HepG2 (cell line): ENCODE results near the gene PAK1. TPM values are rescaled to one million over a fixed set of nuclear protein-coding genes. Genes with fewer than 3 reads are reported as not detected.
A peak's percentile ranks its signal among the peaks of the same experiment; 100 is the strongest.

Experiments
- ATAC-seq: fragments of 200-7000 bp; cut with Tn5 transposase; 3 replicates; pipeline ENCODE4 v1.9.1; 2020; ENCODE audit warnings: mild to moderate bottlenecking, moderate library complexity
- BruUV-seq: library from RNA; stranded (reverse); fragments of 400-500 nt; replicated peaks from 2 replicates; lab custom pipeline; 2021; lab: Mats Ljungman, UMichigan
- CTCF ChIA-PET: fragments of 300-600 bp; formaldehyde crosslinking; extraction: SDS; loops from one replicate; lab custom pipeline; 2021; ENCODE audit warnings: low total read pairs, inconsistent platforms, low intra/inter-chr PET ratio; lab: Yijun Ruan, JAX
- POLR2A ChIA-PET: fragments of 350-600 bp; sonication (Branson Sonifier 250); formaldehyde crosslinking; loops from one replicate; lab custom pipeline; 2020; ENCODE audit warnings: antibody characterized with exemption, inconsistent platforms; lab: Yijun Ruan, JAX
- DNase-seq: peaks from one replicate; pipeline ENCODE4 v3.0.0-alpha.2; 2015; ENCODE audit warnings: low spot score
- FAIRE-seq: peaks from 3 replicates; lab custom pipeline; 2011; peaks lifted over from hg19 to GRCh38; lab: Jason Lieb, UNC
- H2AFZ ChIP-seq: one replicate; pipeline ENCODE4 v1.6.1; 2011; ENCODE audit warnings: low read length, inconsistent platforms
- H3K27ac ChIP-seq: fragments of 300-600 bp; 3 replicates; pipeline ENCODE4 v1.8.0; 2011; ENCODE audit warnings: mixed run types, mild to moderate bottlenecking, mixed read lengths, low read length, inconsistent platforms; ENCODE audit not compliant: insufficient read depth; ENCODE audit errors: extremely low read length
- H3K27me3 ChIP-seq, 2 experiments: fragments of 200-600 bp in 1 of 2; 2 replicates in 1 of 2; 3 replicates in 1 of 2; pipeline versions ENCODE4 v1.6.0 to v1.8.0; 2011; ENCODE audit warnings: low read length in 2 of 2, mild to moderate bottlenecking in 2 of 2, moderate library complexity in 2 of 2, inconsistent platforms in 1 of 2; ENCODE audit not compliant: insufficient read depth in 2 of 2, control insufficient read depth in 1 of 2
- H3K36me3 ChIP-seq, 2 experiments: fragments of 200-600 bp in 1 of 2; replicated peaks in 1 of 2; 2 replicates in 1 of 2; 3 replicates in 1 of 2; pipeline versions ENCODE4 v1.5.1 to v1.8.0; 2011; ENCODE audit warnings: low read length in 2 of 2, inconsistent platforms in 1 of 2; ENCODE audit not compliant: insufficient read depth in 2 of 2, control insufficient read depth in 1 of 2
- H3K4me1 ChIP-seq: 2 replicates; pipeline ENCODE4 v1.5.1; 2012; ENCODE audit warnings: low read length, inconsistent platforms; ENCODE audit not compliant: insufficient read depth
- H3K4me2 ChIP-seq: 2 replicates; pipeline ENCODE4 v1.6.0; 2011; ENCODE audit warnings: low read depth, low read length, inconsistent platforms
- H3K4me3 ChIP-seq, 3 experiments: fragments of 200-600 bp in 1 of 3; sonication (generic), shearing (Covaris generic) in 1 of 3; replicated peaks in 1 of 3; 2 replicates each; pipeline ENCODE4 v1.5.1; 2011 to 2016; ENCODE audit warnings: low read length in 3 of 3, inconsistent platforms in 2 of 3, low read depth in 2 of 3, mild to moderate bottlenecking in 2 of 3, control low read depth in 1 of 3, mixed read lengths in 1 of 3; ENCODE audit not compliant: insufficient read depth in 1 of 3
- H3K79me2 ChIP-seq: one replicate; pipeline ENCODE4 v1.6.1; 2011; ENCODE audit warnings: low read length, inconsistent platforms; ENCODE audit not compliant: insufficient read depth
- H3K9ac ChIP-seq: 2 replicates; pipeline ENCODE4 v1.6.0; 2011; ENCODE audit warnings: mild to moderate bottlenecking, low read depth, low read length, inconsistent platforms; ENCODE audit not compliant: insufficient read depth
- H3K9me3 ChIP-seq: 2 replicates; pipeline ENCODE4 v1.5.1; 2012; ENCODE audit warnings: mild to moderate bottlenecking, low read length
- H4K20me1 ChIP-seq: 2 replicates; pipeline ENCODE4 v1.6.0; 2011; ENCODE audit warnings: inconsistent platforms, mild to moderate bottlenecking, low read length, moderate library complexity; ENCODE audit not compliant: insufficient read depth
- ADNP ChIP-seq: sonication (generic); formaldehyde crosslinking; IDR thresholded peaks from 2 replicates; pipeline ENCODE4 v1.4.0; 2020; ENCODE audit warnings: missing genetic modification reagents
- CEBPB ChIP-seq: IDR thresholded peaks from 2 replicates; pipeline ENCODE4 v1.6.1; 2011; ENCODE audit warnings: low read depth, low read length, improper control_type of control experiment, borderline replicate concordance
- DDIT3 ChIP-seq: sonication (generic); formaldehyde crosslinking; IDR thresholded peaks from 2 replicates; pipeline ENCODE4 v1.4.0; 2020; ENCODE audit warnings: mild to moderate bottlenecking, missing genetic modification reagents
- KDM4B ChIP-seq: sonication (generic); formaldehyde crosslinking; IDR thresholded peaks from 2 replicates; pipeline ENCODE4 v1.4.0; 2020; ENCODE audit warnings: missing genetic modification reagents
- MAFF ChIP-seq: IDR thresholded peaks from 2 replicates; pipeline ENCODE4 v1.6.1; 2011; ENCODE audit warnings: low read depth, low read length, improper control_type of control experiment
- MAFK ChIP-seq, 2 experiments: IDR thresholded peaks in 1 of 2; conservative IDR thresholded peaks in 1 of 2; 2 replicates each; pipeline ENCODE4 v1.6.1; 2011; ENCODE audit warnings: improper control_type of control experiment in 2 of 2, low read length in 2 of 2
- NR2F6 ChIP-seq, 2 experiments: IDR thresholded peaks; 2 replicates each; pipeline ENCODE4 v1.6.1; 2016; ENCODE audit warnings: antibody characterized with exemption in 1 of 2, mild to moderate bottlenecking in 1 of 2
- SMYD3 ChIP-seq: sonication (generic); formaldehyde crosslinking; IDR thresholded peaks from 2 replicates; pipeline ENCODE4 v1.8.1; 2023; ENCODE audit warnings: mild to moderate bottlenecking, missing genetic modification reagents
- TOE1 ChIP-seq: sonication (generic); formaldehyde crosslinking; IDR thresholded peaks from 2 replicates; pipeline ENCODE4 v1.4.0; 2020; ENCODE audit warnings: mild to moderate bottlenecking, missing genetic modification reagents
- ZNF7 ChIP-seq: IDR thresholded peaks from 2 replicates; pipeline ENCODE4 v1.6.1; 2016; ENCODE audit warnings: missing biosample characterization, missing genetic modification reagents
- ZNF75D ChIP-seq: sonication (generic); formaldehyde crosslinking; IDR thresholded peaks from 2 replicates; pipeline ENCODE4 v1.8.1; 2023; ENCODE audit warnings: missing genetic modification reagents, mild to moderate bottlenecking, borderline replicate concordance
- ZNF780A ChIP-seq: sonication (generic); formaldehyde crosslinking; IDR thresholded peaks from 2 replicates; pipeline ENCODE4 v1.8.0; 2022; ENCODE audit warnings: mild to moderate bottlenecking, missing genetic modification reagents, moderate library complexity
- WGBS: methylation state at CpG from one replicate; pipeline ENCODE4 v1.1.6; 2017; ENCODE audit warnings: low lambda C conversion rate; 5-methylcytosine and 5-hydroxymethylcytosine counted together
- in situ Hi-C: cut with HindIII; loops from 2 replicates; pipeline ENCODE4 v1.10.0; 2017; ENCODE audit warnings: low pct_unique_long_range_greater_than_20kb; ENCODE audit not compliant: extremely low pct_ligation_motif_present
- intact Hi-C: fragments of 100-400 bp; cut with micrococcal nuclease; formaldehyde crosslinking; loops from one replicate; pipeline ENCODE4 v1.10.0; 2022; ENCODE audit not compliant: unreplicated experiment
- polyA plus RNA-seq, 8 experiments: library from polyadenylated mRNA; depleted of rRNA in 3 of 8; stranded (reverse) in 7 of 8; unstranded in 1 of 8; fragments of >200 nt; fragmentation: Illumina TruSeq in 4 of 8; extraction: Trizol in 4 of 8; gene quantifications; 2 replicates each; pipeline versions ENCODE4 v1.2.1 to v1.2.3, GENCODE V29; 2011 to 2016; ENCODE audit warnings: low read depth in 4 of 8, missing spikeins in 1 of 8, mixed read lengths in 1 of 8; ENCODE audit not compliant: insufficient read depth in 1 of 8
- total RNA-seq, 5 experiments: library from RNA; depleted of rRNA; stranded (reverse); fragments of >200 nt; fragmentation: Illumina TruSeq; extraction: Trizol; gene quantifications; 2 replicates each; pipeline ENCODE4 v1.2.3, GENCODE V29; 2016; ENCODE audit warnings: low read depth in 1 of 5

PAK1 gene
- total and polyA plus RNA-seq, 2 of the 13 experiments (the other 11 are each of a cell fraction or from before 2014, with no cell fraction given), result 1.5 to 4.3 TPM

GRCh38 chr11:77278595-77279506 lies 195.0 kb downstream of the PAK1 start:
- Histone ChIP-seq H2AFZ (no peak overlapping the region), H3K36me3 (no peaks in the 10 kb centered on the region), H3K4me2 (no peak overlapping the region), H4K20me1 (no peaks in the 10 kb centered on the region), H3K9me3 (no peaks in the 10 kb centered on the region), H3K27ac (no peak overlapping the region), H3K4me1 (no peaks in the 10 kb centered on the region), H3K4me3 (no peak overlapping the region), H3K27me3 (peaks cover 0 to 8% of the 10 kb centered on the region in 2 experiments; a peak in 1 of 5 replicates), H3K79me2 (no peaks in the 10 kb centered on the region), H3K9ac (no peak overlapping the region)
- ChIA-PET POLR2A (no interaction called here), CTCF (no interaction called here)
- no peak for DNase-seq
- no peak for FAIRE-seq
- intact Hi-C loops (no loop called here), in situ Hi-C loops (no loop called here)
- ATAC-seq, result no peak
- WGBS, result 0% methylated on average over 2 of the region's 2 CpGs
- TF ChIP-seq TOE1 (CRISPR knock-in tag), result no peak
- TF ChIP-seq KDM4B (CRISPR knock-in tag), result no peak
- peak; percentile 29 to 44; a peak in 1 of 4 replicates for TF ChIP-seq MAFK (conservative IDR thresholded peaks at IDR 0.05 in 1 of 2, IDR thresholded peaks at IDR 0.05 in 1 of 2; ENCODE audit: low read length in 2 of 2)
- peak; percentile 41; the same call in 1 of the 2 replicates for TF ChIP-seq MAFF
- TF ChIP-seq CEBPB, result peak; percentile 38; the same call in 1 of the 2 replicates
- BruUV-seq, result no TSS peak

GRCh38 chr11:77276271-77276670 lies 197.6 kb downstream of the PAK1 start:
- no peak for FAIRE-seq
- H3K4me2 ChIP-seq, result no peak overlapping the region
- H3K9ac ChIP-seq, result no peak overlapping the region
- no peaks in the 10 kb centered on the region for H3K9me3 ChIP-seq
- no peak for ATAC-seq
- peaks cover 0 to 8% of the 10 kb centered on the region in 2 experiments; a peak in 1 of 5 replicates for H3K27me3 ChIP-seq
- no peak overlapping the region for H2AFZ ChIP-seq
- in situ Hi-C loops (no loop called here), intact Hi-C loops (no loop called here)
- POLR2A ChIA-PET, result no interaction called here
- H4K20me1 ChIP-seq, result no peaks in the 10 kb centered on the region
- H3K4me3 ChIP-seq, result no peak overlapping the region
- 25% methylated on average over 2 of the region's 2 CpGs for WGBS
- no peaks in the 10 kb centered on the region for H3K4me1 ChIP-seq
- H3K27ac ChIP-seq, result no peak overlapping the region
- H3K36me3 ChIP-seq, result no peaks in the 10 kb centered on the region
- no peaks in the 10 kb centered on the region for H3K79me2 ChIP-seq
- no TSS peak for BruUV-seq
- DNase-seq, result no peak
- CTCF ChIA-PET, result no interaction called here
- TF ChIP-seq ZNF75D, result no peak
- TF ChIP-seq ADNP (CRISPR knock-in tag), result no peak
- TF ChIP-seq NR2F6 (IDR thresholded peaks at IDR 0.05), result no peak
- no peak for TF ChIP-seq NR2F6 (CRISPR knock-in tag; IDR thresholded peaks at IDR 0.05)
- no peak for TF ChIP-seq SMYD3
- no peak for TF ChIP-seq ZNF7 (CRISPR knock-in tag)
- TF ChIP-seq DDIT3 (CRISPR knock-in tag), result no peak
- TF ChIP-seq ZNF780A (CRISPR knock-in tag), result no peak
